HuH-7 (cell line): Measurements from ENCODE around the gene TBCD.
"Not testable (repeated sequence)": the region's sequence is repeated elsewhere in the genome, so short reads cannot be mapped to it uniquely, and the experiment has no call there.

Experiments used
- DNase-seq: peaks from one replicate; pipeline ENCODE4 v3.0.0; 2011; ENCODE audit warnings: low spot score

The TBCD gene

DNA sequence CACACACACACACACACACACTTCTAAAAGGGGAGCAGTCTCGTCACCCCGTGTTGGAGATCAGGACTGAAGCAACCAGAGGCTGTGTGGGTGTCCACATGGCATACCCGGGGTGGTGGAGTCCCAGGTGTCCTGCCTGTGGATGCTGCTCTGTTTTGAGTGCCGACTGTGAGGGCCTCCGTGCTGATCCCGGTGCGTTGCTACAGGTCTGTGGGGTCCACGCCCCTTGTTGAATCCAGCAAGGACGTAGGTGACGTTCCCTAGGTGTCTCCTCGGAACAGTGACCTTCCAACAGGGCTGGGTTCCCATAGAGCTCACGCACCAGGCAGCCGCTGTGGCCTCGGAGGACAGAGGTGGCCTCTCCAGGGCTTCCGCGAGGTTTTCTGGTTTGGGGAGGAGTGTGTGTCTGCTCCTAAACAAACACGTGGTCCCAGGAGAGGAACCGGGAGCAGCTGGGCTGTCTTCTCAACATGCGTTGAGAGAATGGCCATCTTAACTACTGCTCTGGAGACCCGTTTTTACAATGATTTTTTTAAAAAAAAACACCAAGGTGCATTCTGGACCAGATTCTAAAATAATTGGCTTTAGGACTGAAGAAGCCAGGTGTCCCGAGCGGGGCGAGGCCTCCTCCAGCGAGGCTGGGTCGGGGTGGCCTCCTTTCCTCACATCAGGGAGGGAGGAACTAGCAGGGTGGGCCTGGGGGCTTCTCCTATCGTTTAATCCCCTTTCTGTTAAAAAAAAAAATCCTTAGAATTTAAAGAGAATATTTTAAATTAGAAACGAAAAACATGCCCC lies 188.6 kb downstream of the TBCD start:
- no peak for DNase-seq

DNA sequence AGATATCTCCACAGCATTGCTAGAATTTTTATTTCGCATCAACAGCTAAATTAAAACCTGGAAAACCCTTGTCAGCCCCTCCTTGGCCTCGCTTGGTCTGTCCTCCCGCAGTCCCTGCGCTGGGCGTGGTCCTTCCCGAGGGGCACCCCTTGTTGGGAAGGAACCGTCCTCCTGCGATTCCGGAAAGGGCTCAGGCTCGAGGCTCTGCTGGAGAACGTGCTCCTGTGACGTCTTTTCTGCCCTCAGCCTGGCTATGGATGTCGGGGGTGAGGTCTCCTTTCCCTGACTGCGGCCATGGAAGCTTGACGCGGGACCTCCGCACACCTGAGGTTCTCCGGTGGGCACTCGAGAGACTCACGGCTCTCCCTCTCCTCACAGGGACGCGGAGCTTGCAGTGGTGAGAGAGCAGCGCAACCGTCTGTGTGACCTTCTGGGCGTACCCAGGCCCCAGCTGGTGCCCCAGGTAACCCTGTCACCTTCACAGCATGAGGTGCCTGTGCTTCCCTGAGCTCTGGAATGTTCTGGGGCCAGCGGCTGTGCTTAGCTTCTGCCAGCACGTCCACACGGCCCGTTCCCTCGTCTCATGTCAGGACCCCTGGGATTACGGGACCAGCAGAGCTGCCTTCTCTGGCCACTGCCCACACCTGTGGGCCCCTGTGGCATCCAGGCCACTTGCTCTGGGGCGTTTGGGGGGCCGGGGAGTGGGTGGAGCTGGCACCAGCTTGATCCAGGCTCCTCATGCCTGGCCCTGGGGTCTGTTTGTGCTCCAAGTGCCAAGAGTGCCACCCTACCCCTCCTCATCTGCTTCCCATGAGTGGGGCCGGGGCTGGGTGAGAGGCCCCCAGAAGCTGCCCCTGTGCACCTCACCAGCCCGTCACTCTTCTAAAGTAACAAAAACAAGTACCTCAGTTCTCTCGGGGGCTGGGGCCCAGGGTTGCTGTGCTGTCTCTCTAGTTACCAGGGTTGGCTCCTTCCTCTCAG lies 189.4 kb downstream of the TBCD start:
- no peak for DNase-seq

DNA sequence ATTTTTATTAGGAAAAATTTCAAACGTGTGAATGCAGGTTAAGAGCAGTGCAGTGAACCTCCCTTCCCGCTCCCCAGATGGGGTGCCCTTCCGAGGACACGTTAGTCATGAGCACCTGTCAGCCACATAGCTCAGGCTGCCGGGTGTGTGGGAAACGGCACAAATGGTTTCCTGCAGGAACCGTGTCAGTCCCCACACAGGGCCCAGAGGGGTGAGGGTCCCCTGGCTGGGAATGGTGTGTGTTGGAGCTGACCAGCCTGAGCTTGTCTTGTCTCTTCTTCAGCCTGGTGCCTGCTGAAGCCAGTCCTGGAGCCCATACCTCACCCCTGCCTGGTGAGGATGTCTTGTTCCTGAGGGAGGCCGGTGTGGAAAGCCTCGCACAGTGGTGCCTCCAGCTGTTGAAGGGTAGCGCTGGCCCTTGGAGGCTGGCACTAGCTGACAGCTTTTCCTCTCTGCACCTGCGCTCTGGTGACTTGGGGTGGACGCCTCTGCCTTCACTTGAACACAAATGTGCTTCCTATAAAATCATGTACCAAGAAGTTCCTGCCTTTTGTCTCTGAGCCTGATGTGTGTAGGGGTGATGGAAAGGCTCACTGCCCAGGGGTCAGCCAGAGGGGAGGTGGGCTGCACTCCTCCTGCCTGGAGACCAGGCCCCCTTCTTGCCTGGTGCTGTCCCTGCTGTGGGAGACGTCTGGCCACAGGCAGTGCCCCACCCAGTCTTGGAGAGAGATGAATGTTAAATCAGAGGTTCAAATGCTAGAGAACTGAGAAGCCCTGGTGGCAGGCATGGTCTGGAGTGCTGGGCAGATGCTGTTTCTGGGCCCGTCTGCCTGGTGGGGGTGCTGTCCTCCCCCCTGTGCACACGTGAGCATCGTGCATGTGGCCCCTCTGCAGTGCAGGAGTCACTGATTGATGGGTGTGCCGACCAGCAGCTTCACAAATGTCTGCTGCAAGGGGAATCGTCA lies 190.6 kb downstream of the TBCD start:
- DNase-seq: no peak

DNA sequence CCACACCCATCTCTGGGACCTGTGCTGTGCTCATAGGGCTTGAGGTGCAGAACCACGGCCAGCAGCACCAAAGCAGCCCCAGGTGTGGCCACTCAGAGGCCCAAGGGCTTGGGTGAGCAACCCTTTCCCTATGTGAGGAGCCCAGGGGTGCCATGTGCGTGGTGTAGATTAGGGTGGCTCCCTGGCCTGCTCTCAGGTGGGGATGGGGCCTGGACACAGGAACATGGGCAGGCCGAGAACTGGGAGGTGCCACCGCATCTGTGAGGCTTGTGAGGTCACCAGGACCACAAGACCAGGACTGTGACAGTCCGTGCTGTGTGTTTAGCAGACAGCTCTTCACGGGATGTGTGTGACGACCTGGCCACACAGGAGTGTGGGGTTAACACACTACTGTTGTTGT lies 191.5 kb downstream of the TBCD start:
- DNase-seq: no peak

DNA sequence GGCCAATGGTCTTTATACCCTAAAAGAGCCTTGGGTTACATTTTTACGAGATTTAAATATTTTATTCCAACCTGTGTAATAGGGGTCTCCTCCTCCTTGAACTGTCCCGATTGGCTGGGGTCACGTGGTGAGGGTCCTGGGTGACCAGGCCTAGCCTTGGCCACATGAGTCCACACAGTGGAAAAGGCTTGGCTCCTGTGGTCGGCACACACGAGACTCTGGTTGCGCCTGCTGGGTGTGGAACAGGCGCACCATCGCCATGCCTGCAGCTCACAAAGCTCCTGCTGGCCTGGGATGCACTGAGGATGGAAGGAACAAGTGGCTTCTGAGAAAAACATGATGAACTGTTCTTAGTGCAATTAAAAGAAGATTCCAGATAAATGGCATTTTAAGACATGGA lies 191.9 kb downstream of the TBCD start:
- no peak for DNase-seq

DNA sequence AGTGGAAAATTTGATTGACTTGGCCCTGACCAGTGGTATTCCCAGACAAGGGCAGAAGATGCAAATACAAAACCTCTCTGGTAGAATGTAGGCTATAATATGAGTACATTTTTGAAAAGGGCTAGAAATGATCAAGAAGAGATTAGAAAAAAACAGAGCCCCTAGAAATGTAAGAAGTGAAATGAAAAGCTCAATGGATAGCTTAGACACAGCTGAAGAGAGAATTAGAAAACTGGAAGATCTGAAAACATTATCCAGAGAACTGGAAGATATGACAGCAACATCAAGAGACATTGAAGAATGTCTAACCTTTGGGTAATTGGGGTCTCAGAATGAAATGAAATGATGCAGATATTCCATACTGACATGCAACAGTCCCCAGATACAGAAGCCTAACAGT lies 193.1 kb downstream of the TBCD start:
- DNase-seq: no peak

DNA sequence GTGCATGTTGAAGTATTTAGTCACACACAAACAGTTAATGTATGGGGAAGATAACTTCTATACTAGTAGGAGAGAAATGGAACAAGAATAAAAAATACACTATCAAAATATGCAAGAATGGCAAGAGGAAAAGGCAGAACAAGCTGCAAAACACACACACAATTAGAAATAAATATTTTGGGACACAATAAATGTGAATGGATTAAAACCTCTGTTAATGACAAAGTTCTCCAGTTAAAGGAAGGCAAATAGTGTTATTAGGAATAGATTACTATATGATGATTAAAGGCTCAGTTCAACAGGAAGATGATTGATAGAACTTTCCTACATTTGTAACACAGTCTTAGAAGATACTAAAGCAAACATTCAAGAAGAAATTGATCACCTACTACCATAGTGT lies 194.2 kb downstream of the TBCD start:
- no peak for DNase-seq

DNA sequence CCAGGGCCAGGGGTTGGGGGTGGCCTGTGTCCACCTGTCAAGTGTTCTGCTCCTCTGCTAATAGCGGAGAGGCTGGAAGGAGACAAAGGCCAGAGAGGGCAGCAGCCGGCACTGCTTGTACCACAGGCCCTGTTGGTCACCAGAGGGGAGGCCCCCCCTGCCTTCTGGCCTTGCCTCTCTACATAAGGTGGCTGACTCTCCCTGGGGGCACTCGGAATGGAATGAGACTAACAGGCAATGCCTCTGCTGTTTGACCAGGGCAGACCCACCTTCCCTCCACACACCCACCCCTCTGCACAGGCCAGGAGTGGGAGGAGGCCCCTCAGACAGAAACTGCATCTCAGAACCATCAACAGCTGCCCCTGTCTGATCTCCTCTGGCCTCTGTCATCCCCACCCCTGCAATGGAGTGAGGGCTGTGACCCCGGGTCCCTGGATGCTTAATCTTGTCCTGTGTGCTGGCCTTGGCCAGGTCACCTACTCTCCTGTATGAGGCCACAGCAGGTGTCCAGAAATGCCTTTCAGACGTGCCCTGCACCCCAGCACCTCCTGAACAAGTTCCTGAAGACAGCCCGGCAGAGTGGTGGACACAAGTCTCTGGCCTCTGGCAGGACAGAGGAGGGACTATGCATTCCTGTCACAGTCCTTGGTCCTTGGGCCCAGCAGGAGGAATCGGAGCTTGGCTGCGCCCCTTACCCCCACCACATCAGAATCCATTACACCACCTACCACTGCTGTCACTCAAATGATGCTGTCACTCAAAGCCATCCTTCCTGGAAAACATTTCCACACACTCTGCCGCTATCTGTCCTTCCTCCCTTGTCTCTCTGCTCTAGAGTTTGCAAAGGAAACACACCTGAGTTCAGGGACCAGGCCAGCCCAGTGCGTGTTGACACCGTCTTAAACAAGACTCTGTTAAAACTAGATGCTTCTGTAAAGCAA lies 195.5 kb downstream of the TBCD start:
- DNase-seq: no peak

DNA sequence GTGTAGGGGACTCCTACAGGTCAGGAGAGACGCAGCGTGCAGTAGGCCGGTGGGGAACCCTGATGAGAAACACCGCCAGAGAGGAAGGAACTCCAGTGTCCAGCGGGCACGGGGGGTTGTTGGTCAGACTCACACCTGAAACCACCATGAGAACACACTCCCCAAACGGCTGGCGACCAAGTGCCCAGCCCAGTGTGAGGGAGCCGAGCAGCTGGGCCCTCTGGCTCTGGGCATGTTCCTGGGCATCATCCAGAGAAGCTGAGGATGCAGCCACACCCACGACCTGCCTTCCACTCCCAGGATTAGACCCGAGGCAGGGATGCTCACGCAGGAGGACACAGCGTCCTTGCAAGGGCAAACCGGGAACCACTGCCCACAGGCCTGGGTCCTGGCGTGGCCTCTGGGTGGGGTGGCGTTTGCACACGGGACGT lies 196.2 kb downstream of the TBCD start:
- no peak for DNase-seq

DNA sequence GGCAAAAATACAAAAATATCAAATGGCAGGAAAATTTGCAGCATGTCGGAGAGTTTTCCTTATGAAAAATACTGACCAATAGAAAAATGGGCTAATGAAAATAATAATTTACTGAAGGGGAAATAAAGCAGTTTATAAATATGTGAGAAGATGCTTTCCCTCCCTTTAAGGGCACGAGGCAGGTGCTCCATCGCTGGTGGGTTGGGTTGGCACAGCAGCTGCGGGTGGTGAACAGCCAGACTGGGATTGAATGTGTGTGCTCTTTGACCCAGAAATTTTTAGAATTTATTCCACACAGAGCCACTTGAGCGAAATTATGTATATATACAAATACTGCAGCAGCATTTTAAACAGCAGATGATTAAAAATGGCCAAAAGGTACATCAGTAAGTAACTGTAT lies 197.1 kb downstream of the TBCD start:
- no peak for DNase-seq

DNA sequence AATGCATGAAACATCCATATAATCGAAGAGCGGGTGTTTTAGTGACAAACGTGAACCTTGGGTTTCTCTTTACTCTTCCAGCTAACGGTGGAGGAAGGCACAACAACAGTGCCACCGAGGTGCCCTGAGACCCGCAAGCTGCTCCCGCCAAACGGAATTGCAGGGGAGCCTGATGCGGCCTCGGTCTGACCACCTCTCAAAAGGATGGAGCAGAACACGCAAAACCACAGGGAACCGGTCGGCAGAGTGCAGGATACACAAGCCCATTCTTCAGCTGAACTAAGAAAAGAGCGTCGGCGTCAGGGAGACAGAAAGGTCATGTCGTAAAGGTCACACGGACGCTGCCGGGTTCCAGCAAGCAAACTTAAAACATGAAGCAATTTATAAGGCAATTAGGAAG lies 197.5 kb downstream of the TBCD start:
- DNase-seq: no peak

DNA sequence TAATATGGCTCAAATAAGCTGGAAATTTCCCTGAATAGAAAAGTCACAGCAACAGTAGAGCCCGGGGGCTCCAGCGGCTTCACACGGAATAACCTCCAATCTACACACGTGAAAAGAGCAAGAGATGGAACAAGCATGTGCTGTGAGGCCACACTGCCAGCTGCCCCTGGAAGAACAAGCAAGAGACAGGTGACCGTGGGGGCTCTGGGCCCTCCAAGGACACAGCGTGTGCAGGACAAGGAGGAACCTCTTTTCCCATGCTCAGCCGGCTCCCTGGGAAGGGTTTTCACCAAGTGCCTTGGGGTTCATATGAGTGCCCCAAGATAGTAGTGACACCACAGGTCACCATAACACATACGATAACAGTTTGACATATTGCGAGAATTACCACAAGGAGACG lies 198.1 kb downstream of the TBCD start:
- no peak for DNase-seq

DNA sequence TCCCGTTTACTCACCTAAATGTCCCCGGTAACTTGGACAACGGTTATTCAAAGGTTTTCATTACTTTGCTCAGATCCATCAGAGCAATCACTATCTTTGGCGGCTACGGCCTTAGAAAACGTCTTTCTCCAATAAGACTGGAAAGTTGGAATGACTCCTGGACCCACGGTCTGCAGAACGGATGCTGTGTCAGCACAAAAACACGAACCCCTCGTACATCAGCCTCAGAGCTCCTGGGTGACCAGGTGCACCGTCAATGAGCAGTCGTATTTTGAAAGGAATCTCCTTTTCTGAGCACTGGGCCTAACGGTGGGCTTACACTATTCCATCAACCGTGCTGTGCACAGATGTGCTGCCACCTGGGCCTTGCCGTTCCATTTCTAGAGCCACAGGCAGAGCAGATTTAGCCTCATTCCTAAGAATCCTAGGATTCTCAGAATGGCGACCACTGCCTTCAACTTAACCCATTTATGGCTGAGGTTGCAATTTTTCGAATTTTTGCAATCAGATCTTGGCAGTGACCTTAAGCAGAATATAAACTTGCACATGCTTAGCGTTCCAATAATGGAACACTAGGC lies 198.7 kb downstream of the TBCD start:
- no peak for DNase-seq

DNA sequence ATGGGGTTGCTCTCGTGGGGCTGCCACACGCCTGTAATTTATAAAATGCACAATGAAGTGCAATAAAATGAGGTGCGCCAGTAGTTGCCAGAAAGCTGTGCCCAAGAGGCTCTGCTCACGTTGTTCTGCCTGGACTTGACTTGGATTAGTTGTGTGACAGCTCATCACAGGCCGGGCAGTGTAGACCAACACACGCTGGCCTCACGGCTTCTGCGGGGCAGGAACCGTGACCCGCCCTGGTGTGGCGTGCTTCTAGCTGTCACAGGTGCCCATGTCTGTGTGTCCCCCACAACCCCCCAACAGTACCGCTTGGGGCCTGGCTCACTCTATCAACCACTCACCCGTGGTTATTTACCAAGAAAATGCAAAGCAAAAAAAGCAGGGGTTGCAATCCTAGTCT lies 200.2 kb downstream of the TBCD start:
- DNase-seq: no peak

DNA sequence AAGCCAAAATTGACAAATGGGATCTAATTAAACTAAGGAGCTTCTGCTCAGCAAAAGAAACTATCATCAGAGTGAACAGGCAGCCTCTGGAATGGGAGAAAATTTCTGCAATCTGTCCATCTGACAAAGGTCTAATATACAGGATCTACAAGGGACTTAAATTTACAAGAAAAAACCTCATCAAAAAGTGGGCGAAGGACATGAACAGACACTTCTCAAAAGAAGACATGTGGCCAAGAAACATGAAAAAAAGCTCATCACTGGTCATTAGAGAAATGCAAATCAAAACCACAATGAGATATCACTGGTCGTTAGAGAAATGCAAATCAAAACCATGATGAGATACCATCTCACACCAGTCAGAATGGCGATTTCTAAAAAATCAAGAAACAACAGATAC lies 203.2 kb downstream of the TBCD start:
- DNase-seq: not testable (repeated sequence)

DNA sequence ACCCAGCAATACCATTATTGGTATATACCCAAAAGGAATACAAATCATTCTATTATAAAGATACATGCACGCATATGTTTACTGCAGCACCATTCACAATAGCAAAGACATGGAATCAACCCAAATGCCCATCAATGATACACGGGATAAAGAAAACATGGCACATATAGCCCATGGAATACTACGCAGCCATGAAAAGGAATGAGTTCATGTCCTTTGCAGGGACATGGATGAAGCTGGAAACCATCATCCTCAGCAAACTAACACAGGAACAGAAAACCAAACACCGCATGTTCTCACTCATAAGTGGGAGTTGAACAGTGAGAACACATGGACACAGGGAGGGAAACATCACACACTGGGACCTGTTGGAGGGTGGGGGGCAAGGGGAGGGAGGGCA lies 203.8 kb downstream of the TBCD start:
- not testable (repeated sequence) for DNase-seq

DNA sequence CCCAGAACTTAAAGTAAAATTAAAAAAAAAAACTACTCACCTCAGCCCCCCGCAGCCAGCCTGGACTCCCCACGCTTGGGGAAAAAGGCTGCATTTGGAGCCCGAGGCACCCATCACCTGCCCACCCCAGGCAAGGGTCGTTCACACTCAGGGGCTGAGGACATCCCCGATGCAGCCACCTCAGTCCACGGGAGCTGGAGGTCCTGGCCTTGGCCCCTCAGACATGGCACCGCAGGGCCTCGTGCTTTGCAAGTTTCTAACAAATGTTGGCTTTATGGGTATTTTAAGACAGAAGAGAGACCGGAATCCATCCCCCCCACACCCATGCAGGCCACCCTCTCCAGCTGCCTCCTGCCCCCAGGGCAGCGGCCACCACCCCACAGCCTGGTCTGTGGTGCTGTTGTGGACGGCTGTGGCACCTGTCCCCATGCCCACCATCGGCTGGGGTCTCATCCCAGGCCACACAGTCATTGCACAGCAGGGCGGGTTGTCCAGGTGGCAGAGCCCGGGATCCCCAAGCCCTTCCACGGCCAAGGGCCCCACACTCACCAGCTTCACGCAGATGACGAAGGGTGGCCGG lies 204.4 kb downstream of the TBCD start:
- DNase-seq: no peak

DNA sequence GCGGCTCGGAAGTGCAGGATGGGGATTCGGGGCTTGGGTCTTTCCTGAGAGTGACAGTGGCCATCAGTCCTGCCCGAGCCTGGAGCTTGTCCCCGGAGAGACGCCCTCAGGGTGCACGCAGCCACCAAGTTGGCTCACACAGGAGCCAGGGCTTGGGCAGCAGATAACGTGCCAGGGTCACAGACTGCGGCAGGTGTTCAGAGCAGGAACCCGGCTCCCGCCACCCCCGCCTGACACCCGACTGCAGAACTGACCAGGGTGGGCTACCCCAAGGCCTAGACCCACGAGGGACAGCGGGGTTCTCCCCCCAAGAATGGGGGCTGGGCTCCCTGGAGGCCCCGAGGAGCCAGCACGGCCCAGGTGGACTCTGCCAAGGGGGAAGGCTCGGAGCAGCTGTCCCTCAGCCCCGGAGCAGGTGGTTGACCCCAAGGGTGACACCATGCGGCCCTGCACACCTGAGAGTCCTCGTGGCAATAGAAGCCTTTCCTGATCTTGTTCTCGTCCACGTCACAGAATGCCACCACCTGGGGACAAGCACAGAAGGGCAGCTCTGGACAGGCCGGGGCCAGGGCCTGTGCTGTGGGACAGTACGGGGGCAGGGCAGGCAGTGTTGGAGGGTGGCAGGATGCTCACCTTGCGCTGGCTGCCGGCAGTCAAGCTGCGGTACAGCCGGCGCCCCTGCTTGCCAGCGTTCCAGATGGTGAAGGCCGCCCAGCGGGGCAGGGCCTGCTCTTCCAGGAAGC lies 205.0 kb downstream of the TBCD start:
- DNase-seq: no peak

DNA sequence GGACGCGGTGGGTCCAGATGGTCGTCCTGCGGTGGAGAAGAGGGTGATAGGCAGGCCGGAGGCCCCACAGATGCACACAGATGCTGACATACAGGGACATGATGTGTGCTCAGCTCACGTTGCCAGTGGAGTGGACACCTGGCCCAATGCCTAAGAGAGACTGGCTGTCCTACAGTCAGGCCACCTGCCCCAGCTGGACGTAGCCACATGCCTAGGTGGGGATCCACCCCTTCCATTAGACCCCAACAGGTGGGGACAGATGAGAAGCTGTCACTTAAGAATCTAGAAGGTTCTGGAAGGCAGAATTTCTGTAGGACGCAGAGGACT lies 205.6 kb downstream of the TBCD start:
- DNase-seq: no peak
